Gastroesophageal sphincter (tissue), 4 donors: ENCODE results near the gene CPNE8. TPM values are rescaled to one million over a fixed set of nuclear protein-coding genes. Genes with fewer than 3 reads are reported as not detected.
A peak's percentile ranks its signal among the peaks of the same experiment; 100 is the strongest.

ENCODE experiments used
- ATAC-seq: fragments of 150-250 bp; one replicate; pipeline ENCODE4 v1.9.1; 2016; ENCODE audit warnings: mild to moderate bottlenecking, moderate library complexity
- H3K27ac ChIP-seq, 4 donors: fragments of 200-600 bp; sonication (generic) in 3 of 4; 1 replicate in 3 of 4; 2 replicates in 1 of 4; pipeline ENCODE4 v1.5.1; 2016 to 2019
- H3K27me3 ChIP-seq: fragments of 200-600 bp; sonication (generic); one replicate; pipeline ENCODE4 v1.5.1; 2019
- H3K36me3 ChIP-seq, 2 donors: fragments of 200-600 bp; sonication (generic); one replicate each; pipeline ENCODE4 v1.5.1; 2019; ENCODE audit warnings: control low read depth in 1 of 2
- H3K4me1 ChIP-seq, 3 donors: fragments of 200-600 bp; sonication (generic); 1 replicate in 2 of 3; 2 replicates in 1 of 3; pipeline ENCODE4 v1.5.1; 2016 to 2019; ENCODE audit warnings: control low read depth in 2 of 3
- H3K4me3 ChIP-seq, 2 donors: fragments of 200-600 bp; sonication (generic); one replicate each; pipeline ENCODE4 v1.5.1; 2019; ENCODE audit warnings: mild to moderate bottlenecking in 1 of 2, moderate library complexity in 1 of 2
- H3K9me3 ChIP-seq, 3 donors: fragments of 200-600 bp; sonication (generic); one replicate each; pipeline ENCODE4 v1.5.1; 2017 to 2019; ENCODE audit warnings: control low read depth in 2 of 3
- EP300 ChIP-seq: sonication (generic); formaldehyde crosslinking; IDR thresholded peaks from one replicate; pipeline ENCODE4 v1.6.1; 2017; ENCODE audit warnings: antibody characterized with exemption, mild to moderate bottlenecking
- POLR2A ChIP-seq, 2 donors: fragments of 450-650 bp; IDR thresholded peaks; one replicate each; pipeline ENCODE4 v1.6.1; 2017; ENCODE audit warnings: antibody characterized with exemption in 2 of 2, mild to moderate bottlenecking in 2 of 2, moderate library complexity in 1 of 2
- POLR2AphosphoS5 ChIP-seq: sonication (generic); formaldehyde crosslinking; IDR thresholded peaks from one replicate; pipeline ENCODE4 v1.6.1; 2017; ENCODE audit warnings: antibody characterized with exemption
- WGBS, 2 donors: methylation state at CpG; one replicate each; pipeline ENCODE4 v1.1.5; 2018; ENCODE audit warnings: low coverage in 1 of 2; 5-methylcytosine and 5-hydroxymethylcytosine counted together
- total RNA-seq, 4 donors: library from RNA; depleted of rRNA; stranded (reverse); fragments of >200 nt; gene quantifications; one replicate each; pipeline ENCODE4 v1.1.0, GENCODE V29; 2016
- TF ChIP-seq, protein P1 (sequence below), 4 experiments: fragments of 200-600 bp in 2 of 4; fragments of 450-650 bp in 2 of 4; sonication (generic) in 1 of 4; IDR thresholded peaks; one replicate each; pipeline ENCODE4 v1.5.1; 2017 to 2019; ENCODE audit warnings: antibody characterized with exemption in 4 of 4, mild to moderate bottlenecking in 2 of 4, moderate library complexity in 2 of 4

CPNE8 gene
- total RNA-seq, 4 donors from 2014 or later: 15.5 to 44.2 (median 21.2) TPM

DNA sequence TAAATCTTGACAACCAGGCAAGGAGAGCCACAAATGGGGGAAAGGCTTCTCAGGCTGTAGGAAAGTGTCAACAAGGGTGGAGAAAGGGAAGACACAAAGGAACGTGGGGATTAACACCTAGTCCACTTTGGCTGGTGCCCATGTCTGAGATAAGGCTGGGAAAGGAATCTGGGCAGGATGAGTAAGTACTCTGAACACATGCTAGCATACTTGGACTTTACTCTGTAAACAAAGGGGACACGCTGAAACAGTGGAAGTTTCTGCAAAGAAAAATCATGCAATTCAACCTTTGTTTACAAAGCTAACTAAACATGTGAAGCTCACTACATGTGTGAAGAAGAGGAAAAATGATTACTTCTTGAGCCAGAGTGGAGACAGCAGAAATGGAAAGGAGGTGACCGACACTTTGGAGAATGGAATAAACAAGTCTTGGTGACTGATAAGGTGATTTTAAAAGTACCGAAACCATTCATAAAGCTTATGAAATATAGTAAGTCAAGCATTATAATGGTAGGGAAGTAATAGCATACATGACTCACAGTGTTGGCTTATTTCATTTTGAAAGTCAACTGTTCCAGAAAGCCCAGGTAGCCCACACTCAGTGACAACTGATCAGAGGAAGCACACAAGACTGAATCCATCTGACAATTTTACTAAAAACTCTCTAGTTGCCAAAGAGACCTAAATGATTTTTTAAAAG is 13.2 kb downstream of the CPNE8 start:
- no peaks in the 10 kb centered on the region for H3K9me3 ChIP-seq
- H3K27ac ChIP-seq: no peak overlapping the region
- no peaks in the 10 kb centered on the region for H3K27me3 ChIP-seq
- no peak for ATAC-seq
- no peak overlapping the region for H3K4me3 ChIP-seq
- peaks cover 0 to 36% (median 3%) of the 10 kb centered on the region in 3 donors for H3K4me1 ChIP-seq
- no peaks in the 10 kb centered on the region for H3K36me3 ChIP-seq
- TF ChIP-seq POLR2A (IDR thresholded peaks at IDR 0.05): no peak
- 15 to 24% methylated on average over 4 of the region's 4 CpGs for WGBS, 2 donors

DNA sequence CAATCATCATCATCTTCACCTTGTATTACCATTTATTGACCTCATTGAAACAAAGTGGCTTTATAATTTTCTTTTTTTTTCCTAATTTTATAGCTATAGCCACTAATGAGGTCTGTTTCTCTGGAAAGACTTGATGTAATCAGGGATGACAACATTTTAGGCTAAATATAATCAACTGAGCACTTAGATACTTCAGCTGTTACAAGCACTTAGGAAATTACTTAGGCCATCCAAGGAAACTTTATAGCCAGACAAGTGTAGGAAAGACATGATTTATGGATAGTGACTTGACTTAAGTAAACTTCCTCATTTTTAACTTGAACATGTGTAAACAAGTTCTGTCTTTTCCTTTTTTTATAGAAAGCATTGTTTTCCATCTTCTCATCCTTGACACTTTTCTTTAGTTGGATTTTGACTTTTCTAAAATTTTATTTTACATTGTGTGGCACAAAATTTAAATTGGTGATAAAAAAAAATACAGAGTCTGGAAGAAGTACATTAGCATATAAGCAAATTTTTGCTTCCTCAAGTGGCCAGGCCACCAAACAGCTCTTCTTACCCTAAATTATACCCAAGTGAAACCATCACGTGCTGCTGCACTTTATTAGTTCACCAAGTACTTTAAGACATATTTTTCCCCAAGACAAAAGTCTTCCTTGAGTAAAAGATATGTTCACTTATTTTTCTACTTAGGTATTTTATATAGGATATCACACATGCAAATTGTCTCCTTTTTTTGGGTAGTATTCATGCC is 15.1 kb downstream of the CPNE8 start:
- H3K9me3 ChIP-seq: no peaks in the 10 kb centered on the region
- H3K4me1 ChIP-seq: peaks cover 3 to 32% (median 4%) of the 10 kb centered on the region in 3 donors
- ATAC-seq: peak; percentile 39
- TF ChIP-seq POLR2A (IDR thresholded peaks at IDR 0.05) (no peak), POLR2AphosphoS5 (no peak), EP300 (no peak)
- TF ChIP-seq, protein P1, sequence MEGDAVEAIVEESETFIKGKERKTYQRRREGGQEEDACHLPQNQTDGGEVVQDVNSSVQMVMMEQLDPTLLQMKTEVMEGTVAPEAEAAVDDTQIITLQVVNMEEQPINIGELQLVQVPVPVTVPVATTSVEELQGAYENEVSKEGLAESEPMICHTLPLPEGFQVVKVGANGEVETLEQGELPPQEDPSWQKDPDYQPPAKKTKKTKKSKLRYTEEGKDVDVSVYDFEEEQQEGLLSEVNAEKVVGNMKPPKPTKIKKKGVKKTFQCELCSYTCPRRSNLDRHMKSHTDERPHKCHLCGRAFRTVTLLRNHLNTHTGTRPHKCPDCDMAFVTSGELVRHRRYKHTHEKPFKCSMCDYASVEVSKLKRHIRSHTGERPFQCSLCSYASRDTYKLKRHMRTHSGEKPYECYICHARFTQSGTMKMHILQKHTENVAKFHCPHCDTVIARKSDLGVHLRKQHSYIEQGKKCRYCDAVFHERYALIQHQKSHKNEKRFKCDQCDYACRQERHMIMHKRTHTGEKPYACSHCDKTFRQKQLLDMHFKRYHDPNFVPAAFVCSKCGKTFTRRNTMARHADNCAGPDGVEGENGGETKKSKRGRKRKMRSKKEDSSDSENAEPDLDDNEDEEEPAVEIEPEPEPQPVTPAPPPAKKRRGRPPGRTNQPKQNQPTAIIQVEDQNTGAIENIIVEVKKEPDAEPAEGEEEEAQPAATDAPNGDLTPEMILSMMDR (IDR thresholded peaks at IDR 0.05): no peak
- H3K27ac ChIP-seq: no peak overlapping the region
- H3K36me3 ChIP-seq: no peaks in the 10 kb centered on the region
- H3K4me3 ChIP-seq: no peak overlapping the region
- no peaks in the 10 kb centered on the region for H3K27me3 ChIP-seq
- 50 to 67% methylated on average over 1 of the region's 1 CpG for WGBS, 2 donors

DNA sequence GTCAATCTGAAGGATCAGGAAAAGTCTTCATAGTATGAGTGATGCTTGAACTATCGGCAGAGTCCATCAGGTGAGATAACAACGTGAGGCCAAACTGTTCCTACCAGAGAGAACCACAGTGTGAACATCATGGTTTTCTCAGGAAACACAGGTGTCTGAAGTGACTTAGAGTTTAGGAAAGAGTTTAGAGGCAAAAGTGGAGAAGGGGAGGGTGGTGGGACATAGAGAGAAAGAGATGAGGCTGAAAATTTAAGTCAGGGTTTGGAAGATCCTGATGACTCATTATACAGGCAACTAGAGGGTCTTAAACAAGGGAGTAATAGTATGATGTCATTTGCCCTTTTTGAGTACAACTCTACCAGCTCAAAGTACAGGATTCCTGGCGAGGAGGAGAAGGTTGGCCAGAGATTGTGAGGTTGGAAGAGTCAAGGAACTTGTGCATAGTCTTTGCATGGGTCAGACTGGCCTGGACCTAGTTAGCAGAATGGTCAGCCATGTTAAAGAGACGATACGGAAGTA is 16.0 kb downstream of the CPNE8 start:
- 77 to 80% methylated on average over 4 to 5 of the region's 5 CpGs for WGBS, 2 donors
- H3K4me1 ChIP-seq: peaks cover 3 to 32% (median 4%) of the 10 kb centered on the region in 3 donors
- H3K27ac ChIP-seq: no peak overlapping the region
- no peak for ATAC-seq
- no peak overlapping the region for H3K4me3 ChIP-seq
- H3K27me3 ChIP-seq: no peaks in the 10 kb centered on the region
- H3K36me3 ChIP-seq: no peaks in the 10 kb centered on the region
- TF ChIP-seq EP300 (no peak), POLR2AphosphoS5 (no peak), POLR2A (IDR thresholded peaks at IDR 0.05) (no peak)
- TF ChIP-seq, protein P1 (IDR thresholded peaks at IDR 0.05): no peak
- no peaks in the 10 kb centered on the region for H3K9me3 ChIP-seq

DNA sequence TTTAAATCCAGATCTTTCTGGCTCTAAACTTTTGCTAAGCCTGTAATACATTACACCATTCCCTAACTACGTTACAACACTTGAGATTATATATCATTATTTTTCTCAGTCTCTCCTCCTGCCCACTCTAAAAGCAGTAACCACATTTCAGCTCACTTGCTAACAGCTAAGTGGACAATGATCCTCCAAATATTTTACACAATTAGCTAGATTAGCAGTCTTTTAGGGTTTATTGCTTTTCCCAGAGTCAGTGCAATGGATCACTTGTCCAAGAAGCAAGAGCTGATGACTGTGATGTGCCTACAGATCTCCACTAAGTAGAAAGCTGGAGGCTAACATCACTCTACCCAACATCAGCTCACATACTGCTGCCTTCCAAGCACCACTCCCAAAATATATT is 17.6 kb downstream of the CPNE8 start:
- Histone ChIP-seq H3K4me3 (no peak overlapping the region), H3K36me3 (no peaks in the 10 kb centered on the region), H3K4me1 (peaks cover 0 to 33% (median 7%) of the 10 kb centered on the region in 3 donors), H3K27ac (no peak overlapping the region), H3K27me3 (no peaks in the 10 kb centered on the region), H3K9me3 (no peaks in the 10 kb centered on the region)
- TF ChIP-seq POLR2A (IDR thresholded peaks at IDR 0.05): no peak
- TF ChIP-seq, protein P1 (IDR thresholded peaks at IDR 0.05): no peak
- no peak for TF ChIP-seq POLR2AphosphoS5
- TF ChIP-seq EP300: no peak
- no peak for ATAC-seq
- WGBS, 2 donors: 38 to 87% methylated on average over 1 of the region's 1 CpG

DNA sequence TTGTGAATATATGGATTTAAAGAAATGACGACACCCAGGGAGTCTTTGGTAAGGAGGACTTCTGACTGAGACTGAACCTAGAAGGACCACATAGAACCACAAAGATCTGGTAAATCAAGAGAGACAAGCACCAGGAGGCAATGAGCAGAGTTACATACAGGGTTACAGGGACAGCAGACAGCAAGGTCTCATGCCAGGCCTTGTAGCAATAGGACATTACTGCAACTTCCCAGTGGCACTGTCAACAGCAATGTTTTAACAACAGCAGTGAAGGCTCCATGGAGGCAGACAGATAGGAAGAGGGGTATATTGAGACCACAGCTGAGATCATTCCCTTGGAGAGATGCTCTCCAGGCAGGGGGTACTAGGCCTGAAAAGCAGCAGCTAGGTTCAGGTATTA is 18.5 kb downstream of the CPNE8 start:
- peaks cover 0 to 7% (median 0%) of the 10 kb centered on the region in 3 donors for H3K9me3 ChIP-seq
- no peak overlapping the region for H3K27ac ChIP-seq
- no peak for ATAC-seq
- H3K27me3 ChIP-seq: no peaks in the 10 kb centered on the region
- no peak overlapping the region for H3K4me3 ChIP-seq
- H3K36me3 ChIP-seq: no peaks in the 10 kb centered on the region
- WGBS, 2 donors: 90% methylated on average over 1 of the region's 1 CpG; no CpG with 5 or more reads in 1 of the 2 donors
- TF ChIP-seq, protein P1 (IDR thresholded peaks at IDR 0.05): no peak
- TF ChIP-seq POLR2AphosphoS5 (no peak), POLR2A (IDR thresholded peaks at IDR 0.05) (no peak), EP300 (no peak)
- peaks cover 0 to 25% (median 7%) of the 10 kb centered on the region in 3 donors for H3K4me1 ChIP-seq
